Caco-2 (cell line): ENCODE measurements around the gene NKTR. TPM values are rescaled to one million over a fixed set of nuclear protein-coding genes. Genes with fewer than 3 reads are reported as not detected.

Experiments used
- BruUV-seq: library from RNA; stranded (reverse); fragments of 400-500 nt; replicated peaks from 2 replicates; lab custom pipeline; 2021; lab: Mats Ljungman, UMichigan
- CTCF ChIA-PET: fragments of 300-600 bp; sonication (Branson Sonifier 250); formaldehyde crosslinking; loops from one replicate; lab custom pipeline; 2022; ENCODE audit warnings: antibody characterized with exemption; lab: Charles Lee
- POLR2A ChIA-PET: fragments of 300-600 bp; sonication (Branson Sonifier 250); formaldehyde crosslinking; loops from one replicate; lab custom pipeline; 2022; ENCODE audit warnings: antibody characterized with exemption; lab: Charles Lee
- DNase-seq, 2 experiments: peaks; one replicate each; pipeline versions ENCODE4 v3.0.0 to v3.0.0-alpha.2; 2020 to 2022
- H3K27me3 ChIP-seq: replicated peaks from 2 replicates; pipeline ENCODE4 v1.6.0; 2011; ENCODE audit warnings: low read length; ENCODE audit not compliant: control insufficient read depth, insufficient read depth
- H3K36me3 ChIP-seq: 2 replicates; pipeline ENCODE4 v1.5.1; 2011; ENCODE audit warnings: low read length; ENCODE audit not compliant: control insufficient read depth, insufficient read depth
- H3K4me1 ChIP-seq: fragments of 250-450 bp; sonication (Bioruptor Pico); 2 replicates; pipeline ENCODE4 v1.5.1; 2020; ENCODE audit warnings: mild to moderate bottlenecking
- H3K4me3 ChIP-seq: 2 replicates; pipeline ENCODE4 v1.5.1; 2011; ENCODE audit warnings: low read depth, mild to moderate bottlenecking, control low read depth, low read length
- H3K9me3 ChIP-seq: fragments of 250-450 bp; sonication (Bioruptor Pico); 2 replicates; pipeline ENCODE4 v1.5.1; 2020; ENCODE audit warnings: mild to moderate bottlenecking, moderate library complexity
- H3K27ac Mint-ChIP-seq: one replicate; pipeline ENCODE4 v1.8.0; 2022; ENCODE audit warnings: mixed read lengths; ENCODE audit not compliant: unreplicated experiment
- H3K27me3 Mint-ChIP-seq: one replicate; pipeline ENCODE4 v1.8.0; 2022; ENCODE audit warnings: mixed read lengths; ENCODE audit not compliant: insufficient read depth, unreplicated experiment
- H3K36me3 Mint-ChIP-seq: one replicate; pipeline ENCODE4 v1.8.0; 2022; ENCODE audit warnings: mild to moderate bottlenecking, mixed read lengths; ENCODE audit not compliant: insufficient read depth, unreplicated experiment
- H3K4me1 Mint-ChIP-seq: one replicate; pipeline ENCODE4 v1.8.0; 2022; ENCODE audit warnings: low read depth, mixed read lengths; ENCODE audit not compliant: unreplicated experiment
- H3K4me3 Mint-ChIP-seq: one replicate; pipeline ENCODE4 v1.8.0; 2022; ENCODE audit warnings: mild to moderate bottlenecking, moderate library complexity, mixed read lengths; ENCODE audit not compliant: unreplicated experiment
- H3K9me3 Mint-ChIP-seq: one replicate; pipeline ENCODE4 v1.8.0; 2022; ENCODE audit warnings: mixed read lengths; ENCODE audit not compliant: unreplicated experiment
- CTCF ChIP-seq, 2 experiments: fragments of 200-600 bp in 1 of 2; IDR thresholded peaks; 1 replicate in 1 of 2; 2 replicates in 1 of 2; pipeline versions ENCODE4 v1.5.1 to v1.8.0; 2011 to 2022; ENCODE audit warnings: antibody characterized with exemption in 1 of 2, control low read depth in 1 of 2, inconsistent platforms in 1 of 2, low read depth in 1 of 2, low read length in 1 of 2, mild to moderate bottlenecking in 1 of 2, moderate library complexity in 1 of 2; ENCODE audit not compliant: insufficient read depth in 1 of 2, severe bottlenecking in 1 of 2, unreplicated experiment in 1 of 2
- intact Hi-C: fragments of 100-400 bp; cut with micrococcal nuclease; formaldehyde crosslinking; loops from one replicate; pipeline ENCODE4 v1.10.0; 2022; ENCODE audit not compliant: unreplicated experiment
- total RNA-seq: library from RNA; stranded (reverse); gene quantifications from 2 replicates; pipeline ENCODE4 v1.2.3, GENCODE V29; 2022

Gene NKTR
- total RNA-seq, 1 experiment from 2014 or later = 66.6 TPM

DNA sequence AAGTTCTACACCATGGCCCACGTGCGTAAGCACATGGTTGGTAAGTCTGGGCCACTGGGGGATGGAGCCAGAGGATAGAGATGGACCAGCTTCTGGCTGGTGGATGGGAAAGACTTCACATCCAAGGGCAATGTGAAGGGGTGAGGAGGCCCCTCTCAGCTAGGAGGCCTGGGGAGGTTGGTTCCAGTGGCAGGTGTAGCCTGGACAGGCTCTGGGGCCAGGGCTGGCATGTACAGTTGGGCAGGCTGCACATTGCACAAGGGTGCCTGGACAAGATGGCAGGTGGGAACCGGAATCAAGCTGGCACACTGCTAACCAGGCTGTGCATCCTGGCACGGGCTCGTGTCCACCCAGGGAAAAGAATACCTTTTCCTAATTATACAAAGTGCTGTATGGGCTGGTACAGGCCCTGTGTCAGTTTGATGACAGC is 61.1 kb downstream of the NKTR start:
- POLR2A ChIA-PET = no interaction called here

GRCh38 chr3:42662037-42662812 is 61.7 kb downstream of the NKTR start:
- Mint-ChIP-seq H3K27me3 (no peaks in the 10 kb centered on the region), H3K9me3 (no peaks in the 10 kb centered on the region), H3K27ac (no peak overlapping the region), H3K4me1 (no peaks in the 10 kb centered on the region), H3K4me3 (no peak overlapping the region), H3K36me3 (peaks cover 4% of the 10 kb centered on the region)
- Histone ChIP-seq H3K9me3 (no peaks in the 10 kb centered on the region), H3K4me3 (no peak overlapping the region), H3K4me1 (no peaks in the 10 kb centered on the region), H3K36me3 (no peaks in the 10 kb centered on the region), H3K27me3 (no peaks in the 10 kb centered on the region)
- TF ChIP-seq CTCF (IDR thresholded peaks at IDR 0.05; ENCODE audit: insufficient read depth in 1 of 2, low read depth in 1 of 2, low read length in 1 of 2, severe bottlenecking in 1 of 2, unreplicated experiment in 1 of 2) = no peak
- BruUV-seq = no TSS peak
- ChIA-PET CTCF (no interaction called here), POLR2A (no interaction called here)
- intact Hi-C loops = no loop called here
- DNase-seq = no peak

More for the DNA sequence above, 61.1 kb downstream of the NKTR start:
- CTCF ChIA-PET = no interaction called here
- H3K27ac Mint-ChIP-seq = no peak overlapping the region
- intact Hi-C loops = loop anchor here (2.0 kb wide), 1 partner anchor 83 kb away; no protein-coding TSS in a partner anchor
- H3K4me1 Mint-ChIP-seq = no peaks in the 10 kb centered on the region
- no peak overlapping the region for H3K4me3 Mint-ChIP-seq
- H3K36me3 ChIP-seq = no peaks in the 10 kb centered on the region
- DNase-seq = no peak
- H3K9me3 ChIP-seq = no peaks in the 10 kb centered on the region
- H3K36me3 Mint-ChIP-seq = peaks cover 4% of the 10 kb centered on the region
- H3K9me3 Mint-ChIP-seq = no peaks in the 10 kb centered on the region
- no peak for TF ChIP-seq CTCF (IDR thresholded peaks at IDR 0.05; ENCODE audit: insufficient read depth in 1 of 2, low read depth in 1 of 2, low read length in 1 of 2, severe bottlenecking in 1 of 2, unreplicated experiment in 1 of 2)
- BruUV-seq = no TSS peak
- H3K4me1 ChIP-seq = no peaks in the 10 kb centered on the region
- H3K27me3 ChIP-seq = no peaks in the 10 kb centered on the region
- no peaks in the 10 kb centered on the region for H3K27me3 Mint-ChIP-seq
- H3K4me3 ChIP-seq = no peak overlapping the region

DNA sequence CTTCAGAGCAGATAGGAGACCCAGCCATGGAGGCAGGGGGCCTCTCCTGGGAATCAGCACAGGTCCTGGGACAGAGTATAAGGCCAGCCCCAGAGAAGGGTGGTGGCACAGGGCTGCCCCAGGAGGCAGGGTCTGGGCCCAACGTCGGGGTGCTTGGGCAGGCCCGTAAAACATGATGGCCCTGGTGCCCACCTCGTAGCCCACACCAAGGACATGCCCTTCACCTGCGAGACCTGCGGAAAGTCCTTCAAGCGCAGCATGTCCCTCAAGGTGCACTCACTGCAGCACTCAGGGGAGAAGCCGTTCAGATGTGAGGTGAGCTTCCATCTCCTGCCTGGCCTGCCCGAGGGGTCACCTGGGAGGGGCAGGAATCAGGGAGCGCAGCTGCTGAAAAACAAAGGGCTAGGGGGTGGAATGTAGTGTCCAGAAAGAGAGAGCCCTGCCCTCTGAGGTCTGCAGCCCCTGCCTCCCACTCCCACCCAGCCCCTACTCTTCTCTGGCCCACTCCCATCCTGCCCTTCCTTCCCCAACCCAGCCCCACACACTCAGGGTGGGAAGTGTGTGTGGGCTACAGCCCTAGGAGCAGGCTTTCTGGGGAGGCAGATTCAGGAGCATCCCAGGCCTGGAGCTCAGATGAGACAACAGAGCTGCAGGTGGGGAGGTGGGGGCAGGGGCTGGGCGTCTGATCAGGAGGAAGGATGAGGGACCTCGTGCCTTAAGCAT is 62.5 kb downstream of the NKTR start:
- Mint-ChIP-seq H3K27ac (no peak overlapping the region), H3K4me1 (no peaks in the 10 kb centered on the region), H3K9me3 (no peaks in the 10 kb centered on the region), H3K36me3 (peaks cover 10% of the 10 kb centered on the region), H3K4me3 (no peak overlapping the region), H3K27me3 (no peaks in the 10 kb centered on the region)
- Histone ChIP-seq H3K4me1 (no peaks in the 10 kb centered on the region), H3K27me3 (no peaks in the 10 kb centered on the region), H3K36me3 (no peaks in the 10 kb centered on the region), H3K9me3 (no peaks in the 10 kb centered on the region), H3K4me3 (no peak overlapping the region)
- intact Hi-C loops = no loop called here
- no TSS peak for BruUV-seq
- POLR2A ChIA-PET = no interaction called here
- DNase-seq = no peak
- CTCF ChIA-PET = interaction anchor here (1.1 kb wide), 1 partner anchor 81 kb away, joined by 3 read pairs; no protein-coding TSS in a partner anchor
- no peak for TF ChIP-seq CTCF (IDR thresholded peaks at IDR 0.05; ENCODE audit: insufficient read depth in 1 of 2, low read depth in 1 of 2, low read length in 1 of 2, severe bottlenecking in 1 of 2, unreplicated experiment in 1 of 2)
